OCI-LY7 (cell line): ENCODE data around the gene YAF2. TPM values are rescaled to one million over a fixed set of nuclear protein-coding genes. Genes with fewer than 3 reads are reported as not detected.

Experiments used
- BruUV-seq: library from RNA; stranded (reverse); fragments of 400-500 nt; replicated peaks from 2 replicates; lab custom pipeline; 2021; lab: Mats Ljungman, UMichigan
- CTCF ChIA-PET: fragments of 300-600 bp; sonication (Branson Sonifier 250); formaldehyde crosslinking; loops from one replicate; lab custom pipeline; 2022; ENCODE audit warnings: antibody characterized with exemption; ENCODE audit not compliant: unreplicated experiment; lab: Charles Lee
- POLR2A ChIA-PET: fragments of 300-600 bp; sonication (Branson Sonifier 250); formaldehyde crosslinking; loops from one replicate; lab custom pipeline; 2022; ENCODE audit warnings: antibody characterized with exemption; lab: Charles Lee
- DNase-seq: peaks from one replicate; pipeline ENCODE4 v3.0.0-alpha.2; 2015; ENCODE audit warnings: low spot score
- H2AFZ ChIP-seq: fragments of 200-600 bp; sonication (generic), shearing (Covaris generic); 2 replicates; pipeline ENCODE4 v1.6.1; 2014; ENCODE audit warnings: mild to moderate bottlenecking, antibody characterized with exemption, low read length, moderate library complexity
- H3K27ac ChIP-seq: fragments of 200-600 bp; sonication (generic); 2 replicates; pipeline ENCODE4 v1.5.1; 2014; ENCODE audit warnings: mixed run types, low read depth, mild to moderate bottlenecking, moderate library complexity, low read length, inconsistent platforms; ENCODE audit not compliant: poor library complexity, severe bottlenecking
- H3K36me3 ChIP-seq: fragments of 200-600 bp; sonication (generic); 2 replicates; pipeline ENCODE4 v1.6.1; 2014; ENCODE audit warnings: mild to moderate bottlenecking, antibody characterized with exemption, low read length, moderate library complexity, mixed read lengths; ENCODE audit not compliant: insufficient read depth
- H3K4me1 ChIP-seq: fragments of 200-600 bp; sonication (generic); 2 replicates; pipeline ENCODE4 v1.5.1; 2014; ENCODE audit warnings: mild to moderate bottlenecking, low read length; ENCODE audit not compliant: insufficient read depth, poor library complexity, severe bottlenecking
- H3K4me2 ChIP-seq: fragments of 200-600 bp; sonication (generic); 2 replicates; pipeline ENCODE4 v1.6.1; 2014; ENCODE audit warnings: mild to moderate bottlenecking, low read length
- H3K4me3 ChIP-seq: fragments of 200-600 bp; sonication (generic); 2 replicates; pipeline ENCODE4 v1.5.1; 2014; ENCODE audit warnings: mild to moderate bottlenecking, low read depth, low read length; ENCODE audit not compliant: poor library complexity, severe bottlenecking
- H3K79me2 ChIP-seq: fragments of 200-600 bp; sonication (generic); 2 replicates; pipeline ENCODE4 v1.6.1; 2016; ENCODE audit warnings: low read depth, mild to moderate bottlenecking, low read length, moderate library complexity, mixed read lengths; ENCODE audit not compliant: insufficient read depth
- H3K9me2 ChIP-seq: fragments of 200-600 bp; sonication (generic); 2 replicates; pipeline ENCODE4 v1.6.1; 2016; ENCODE audit warnings: mild to moderate bottlenecking, low read length, mixed read lengths; ENCODE audit not compliant: insufficient read depth
- H3K9me3 ChIP-seq: fragments of 200-600 bp; sonication (generic); 2 replicates; pipeline ENCODE4 v1.6.1; 2014; ENCODE audit warnings: mild to moderate bottlenecking, mixed run types, low read length, mixed read lengths
- H4K20me1 ChIP-seq: fragments of 200-600 bp; sonication (generic); 2 replicates; pipeline ENCODE4 v1.6.1; 2014; ENCODE audit warnings: mild to moderate bottlenecking, antibody characterized with exemption, low read length, moderate library complexity, mixed read lengths; ENCODE audit not compliant: insufficient read depth
- EZH2phosphoT487 ChIP-seq: fragments of 200-600 bp; sonication (generic); IDR thresholded peaks from 2 replicates; pipeline ENCODE4 v1.6.1; 2018; ENCODE audit warnings: low read depth, borderline replicate concordance, mild to moderate bottlenecking, mixed run types, antibody characterized with exemption, low read length, moderate library complexity, mixed read lengths
- intact Hi-C: fragments of 100-400 bp; cut with micrococcal nuclease; formaldehyde crosslinking; loops from one replicate; pipeline ENCODE4 v1.10.0; 2022; ENCODE audit not compliant: unreplicated experiment
- total RNA-seq, 2 experiments: library from RNA; depleted of rRNA in 1 of 2; stranded (reverse); fragments of >200 nt in 1 of 2; shearing (Covaris generic) in 1 of 2; gene quantifications; 2 replicates each; pipeline ENCODE4 v1.2.3, GENCODE V29; 2014 to 2022
- TF ChIP-seq, protein P1 (sequence below): fragments of 200-600 bp; sonication (generic); conservative IDR thresholded peaks from 2 replicates; pipeline ENCODE4 v1.5.1; 2014; ENCODE audit warnings: mild to moderate bottlenecking, antibody characterized with exemption, low read length, moderate library complexity, mixed read lengths

The YAF2 gene
- total RNA-seq, 2 experiments from 2014 or later = 16.2 to 43.6 TPM

DNA sequence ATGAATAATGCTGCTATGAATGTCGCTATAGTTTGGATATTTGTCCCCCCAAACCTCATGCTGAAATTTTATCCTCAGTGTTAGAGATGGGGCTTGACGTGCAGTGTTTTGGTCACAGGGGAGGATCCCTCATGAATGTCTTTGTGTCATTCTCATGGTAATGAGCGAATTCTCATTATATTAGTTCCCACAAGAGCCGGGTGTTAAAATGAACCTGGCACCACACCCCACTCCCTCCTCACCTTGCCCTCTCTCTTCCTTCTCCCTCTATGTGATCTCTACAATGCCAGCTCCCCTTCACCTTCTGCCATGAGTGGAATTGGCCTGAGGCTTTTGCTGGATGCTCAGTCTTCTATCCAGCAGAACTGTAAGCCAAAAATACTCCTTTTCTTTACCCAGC, 37.5 kb upstream of the YAF2 start:
- intact Hi-C loops = no loop called here
- Histone ChIP-seq H4K20me1 (no peaks in the 10 kb centered on the region), H2AFZ (no peak overlapping the region), H3K27ac (no peak overlapping the region), H3K4me3 (no peak overlapping the region), H3K4me1 (no peaks in the 10 kb centered on the region), H3K9me3 (no peaks in the 10 kb centered on the region), H3K79me2 (no peaks in the 10 kb centered on the region), H3K36me3 (no peaks in the 10 kb centered on the region), H3K4me2 (no peak overlapping the region), H3K9me2 (no peaks in the 10 kb centered on the region)
- no peak for DNase-seq
- BruUV-seq = no TSS peak
- ChIA-PET CTCF (no interaction called here), POLR2A (interaction anchor here (0.6 kb wide), 1 partner anchor 360 kb away, joined by 11 read pairs; no protein-coding TSS in a partner anchor)
- TF ChIP-seq, protein P1, sequence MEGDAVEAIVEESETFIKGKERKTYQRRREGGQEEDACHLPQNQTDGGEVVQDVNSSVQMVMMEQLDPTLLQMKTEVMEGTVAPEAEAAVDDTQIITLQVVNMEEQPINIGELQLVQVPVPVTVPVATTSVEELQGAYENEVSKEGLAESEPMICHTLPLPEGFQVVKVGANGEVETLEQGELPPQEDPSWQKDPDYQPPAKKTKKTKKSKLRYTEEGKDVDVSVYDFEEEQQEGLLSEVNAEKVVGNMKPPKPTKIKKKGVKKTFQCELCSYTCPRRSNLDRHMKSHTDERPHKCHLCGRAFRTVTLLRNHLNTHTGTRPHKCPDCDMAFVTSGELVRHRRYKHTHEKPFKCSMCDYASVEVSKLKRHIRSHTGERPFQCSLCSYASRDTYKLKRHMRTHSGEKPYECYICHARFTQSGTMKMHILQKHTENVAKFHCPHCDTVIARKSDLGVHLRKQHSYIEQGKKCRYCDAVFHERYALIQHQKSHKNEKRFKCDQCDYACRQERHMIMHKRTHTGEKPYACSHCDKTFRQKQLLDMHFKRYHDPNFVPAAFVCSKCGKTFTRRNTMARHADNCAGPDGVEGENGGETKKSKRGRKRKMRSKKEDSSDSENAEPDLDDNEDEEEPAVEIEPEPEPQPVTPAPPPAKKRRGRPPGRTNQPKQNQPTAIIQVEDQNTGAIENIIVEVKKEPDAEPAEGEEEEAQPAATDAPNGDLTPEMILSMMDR = no peak
- TF ChIP-seq EZH2phosphoT487 = no peak

DNA sequence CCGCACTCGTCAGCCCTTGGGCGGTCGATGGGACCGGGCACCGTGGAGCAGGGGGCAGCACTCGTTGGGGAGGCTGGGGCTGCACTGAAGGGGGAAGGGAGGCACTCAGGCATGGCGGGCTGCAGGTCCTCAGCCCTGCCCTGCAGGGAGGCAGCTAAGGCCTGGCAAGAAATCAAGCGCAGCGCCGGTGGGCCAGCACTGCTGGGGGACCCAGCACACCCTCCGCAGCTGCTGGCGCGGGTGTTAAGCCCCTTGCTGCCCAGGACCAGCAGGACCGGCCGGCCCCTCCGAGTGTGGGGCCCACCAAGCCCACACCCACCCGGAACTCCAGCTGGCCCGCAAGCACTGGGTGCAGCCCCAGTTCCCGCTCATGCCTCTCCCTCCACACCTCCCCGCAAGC, 35.7 kb upstream of the YAF2 start:
- POLR2A ChIA-PET = interaction anchor here (0.6 kb wide), 1 partner anchor 68 kb away, joined by 3 read pairs; no protein-coding TSS in a partner anchor
- intact Hi-C loops = no loop called here
- Histone ChIP-seq H3K9me3 (no peaks in the 10 kb centered on the region), H3K4me1 (no peaks in the 10 kb centered on the region), H2AFZ (no peak overlapping the region), H3K4me2 (no peak overlapping the region), H3K27ac (no peak overlapping the region), H3K9me2 (no peaks in the 10 kb centered on the region), H3K79me2 (no peaks in the 10 kb centered on the region), H4K20me1 (no peaks in the 10 kb centered on the region), H3K36me3 (no peaks in the 10 kb centered on the region), H3K4me3 (no peak overlapping the region)
- DNase-seq = no peak
- CTCF ChIA-PET = no interaction called here
- no TSS peak for BruUV-seq
- TF ChIP-seq EZH2phosphoT487 = no peak
- TF ChIP-seq, protein P1 = no peak

DNA sequence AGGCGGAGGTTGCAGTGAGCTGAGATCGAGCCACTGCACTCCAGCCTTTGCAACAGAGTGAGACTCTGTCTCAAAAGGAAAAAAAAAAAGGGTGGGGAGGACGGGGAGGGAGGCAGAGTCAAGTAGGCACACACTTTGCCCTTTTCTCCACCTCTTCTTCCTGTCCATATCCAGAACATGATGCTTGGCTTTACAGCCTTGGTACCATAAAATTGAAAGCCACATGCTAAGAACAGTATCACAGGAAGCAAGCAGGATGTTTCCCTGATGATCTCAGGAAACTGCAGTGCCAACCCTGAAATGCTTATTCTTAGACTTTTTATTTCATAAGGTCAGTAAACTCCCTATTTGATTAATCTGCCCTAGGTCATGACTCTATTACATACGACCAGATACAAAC, 32.5 kb upstream of the YAF2 start:
- Histone ChIP-seq H3K79me2 (no peaks in the 10 kb centered on the region), H3K9me2 (no peaks in the 10 kb centered on the region), H3K4me1 (no peaks in the 10 kb centered on the region), H3K4me2 (no peak overlapping the region), H2AFZ (no peak overlapping the region), H3K27ac (no peak overlapping the region), H3K36me3 (no peaks in the 10 kb centered on the region), H3K9me3 (no peaks in the 10 kb centered on the region), H3K4me3 (no peak overlapping the region), H4K20me1 (no peaks in the 10 kb centered on the region)
- no peak for TF ChIP-seq EZH2phosphoT487
- TF ChIP-seq, protein P1 = no peak
- BruUV-seq = no TSS peak
- ChIA-PET CTCF (no interaction called here), POLR2A (no interaction called here)
- intact Hi-C loops = no loop called here
- DNase-seq = no peak
